ENCODE measurements around the gene NAV2.

NAV2 gene

GRCh38 chr11:19992162-19992561, 279.5 kb downstream of the NAV2 start:
- in situ Hi-C loops (cut with MboI; ENCODE audit: low pct_unique_long_range_greater_than_20kb, low sequenced_read_pairs, unreplicated experiment) = no loop called here

GRCh38 chr11:19992998-19993397, 280.4 kb downstream of the NAV2 start:
- TF ChIP-seq, protein P1, sequence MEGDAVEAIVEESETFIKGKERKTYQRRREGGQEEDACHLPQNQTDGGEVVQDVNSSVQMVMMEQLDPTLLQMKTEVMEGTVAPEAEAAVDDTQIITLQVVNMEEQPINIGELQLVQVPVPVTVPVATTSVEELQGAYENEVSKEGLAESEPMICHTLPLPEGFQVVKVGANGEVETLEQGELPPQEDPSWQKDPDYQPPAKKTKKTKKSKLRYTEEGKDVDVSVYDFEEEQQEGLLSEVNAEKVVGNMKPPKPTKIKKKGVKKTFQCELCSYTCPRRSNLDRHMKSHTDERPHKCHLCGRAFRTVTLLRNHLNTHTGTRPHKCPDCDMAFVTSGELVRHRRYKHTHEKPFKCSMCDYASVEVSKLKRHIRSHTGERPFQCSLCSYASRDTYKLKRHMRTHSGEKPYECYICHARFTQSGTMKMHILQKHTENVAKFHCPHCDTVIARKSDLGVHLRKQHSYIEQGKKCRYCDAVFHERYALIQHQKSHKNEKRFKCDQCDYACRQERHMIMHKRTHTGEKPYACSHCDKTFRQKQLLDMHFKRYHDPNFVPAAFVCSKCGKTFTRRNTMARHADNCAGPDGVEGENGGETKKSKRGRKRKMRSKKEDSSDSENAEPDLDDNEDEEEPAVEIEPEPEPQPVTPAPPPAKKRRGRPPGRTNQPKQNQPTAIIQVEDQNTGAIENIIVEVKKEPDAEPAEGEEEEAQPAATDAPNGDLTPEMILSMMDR (IDR thresholded peaks at IDR 0.05; ENCODE audit: extremely low read depth, insufficient read depth, missing control alignments) = no peak
- in situ Hi-C loops (cut with MboI; ENCODE audit: low pct_unique_long_range_greater_than_20kb, low sequenced_read_pairs, unreplicated experiment) = no loop called here

More at GRCh38 chr11:19992162-19992561, 279.5 kb downstream of the NAV2 start:
- no peak for DNase-seq (ENCODE audit: low spot score)
- TF ChIP-seq, protein P1 (IDR thresholded peaks at IDR 0.05; ENCODE audit: extremely low read depth, insufficient read depth, missing control alignments) = no peak

GRCh38 chr11:19994672-19995071, 282.0 kb downstream of the NAV2 start:
- TF ChIP-seq, protein P1 (IDR thresholded peaks at IDR 0.05; ENCODE audit: extremely low read depth, insufficient read depth, missing control alignments) = no peak
- in situ Hi-C loops (cut with MboI; ENCODE audit: low pct_unique_long_range_greater_than_20kb, low sequenced_read_pairs, unreplicated experiment) = no loop called here
- no peak for DNase-seq (ENCODE audit: low spot score)

More at GRCh38 chr11:19992998-19993397, 280.4 kb downstream of the NAV2 start:
- no peak for DNase-seq (ENCODE audit: low spot score)

DNA sequence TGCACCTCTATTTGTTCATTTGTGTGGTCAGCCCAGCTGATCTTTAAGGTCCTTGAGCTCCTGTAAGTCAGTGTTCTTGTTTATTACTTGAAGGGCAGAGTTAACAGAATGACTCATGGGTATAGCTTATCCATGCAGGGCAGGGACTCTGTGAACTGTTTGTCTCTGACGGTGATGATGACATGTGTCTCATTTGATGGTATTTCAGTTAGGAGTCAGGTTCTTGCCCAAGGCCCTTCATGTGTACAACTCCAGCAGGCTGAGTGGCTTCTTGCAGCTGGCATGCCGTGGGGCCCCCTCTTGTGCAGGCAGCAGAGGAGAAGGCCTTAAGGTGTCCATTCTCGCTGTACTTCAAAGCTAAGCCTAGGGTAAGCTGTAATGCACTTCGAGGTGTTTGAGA, 282.5 kb downstream of the NAV2 start:
- TF ChIP-seq, protein P1 (IDR thresholded peaks at IDR 0.05; ENCODE audit: extremely low read depth, insufficient read depth, missing control alignments) = no peak
- in situ Hi-C loops (cut with MboI; ENCODE audit: low pct_unique_long_range_greater_than_20kb, low sequenced_read_pairs, unreplicated experiment) = no loop called here
- no peak for DNase-seq (ENCODE audit: low spot score)

DNA sequence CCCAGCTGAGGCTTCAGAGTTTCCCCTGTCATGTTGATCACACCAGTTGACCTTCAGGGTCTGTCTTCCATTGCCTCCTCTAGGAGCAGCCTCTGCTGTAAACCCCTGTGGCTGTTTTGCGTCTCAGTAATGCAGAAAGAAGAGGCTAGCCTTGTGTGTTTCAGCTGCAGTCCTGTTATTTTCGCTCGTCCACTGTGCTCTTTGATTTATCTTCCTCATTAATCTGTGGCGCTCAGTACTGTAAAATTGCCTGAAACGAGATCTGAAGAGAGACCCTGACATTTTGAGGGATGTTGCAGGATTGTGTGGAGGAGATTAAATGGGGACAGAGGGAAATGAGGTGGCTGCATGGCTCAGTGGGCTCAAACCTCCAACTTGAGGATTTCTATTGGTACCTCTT, 283.9 kb downstream of the NAV2 start:
- DNase-seq (ENCODE audit: low spot score) = no peak
- TF ChIP-seq, protein P1 (IDR thresholded peaks at IDR 0.05; ENCODE audit: extremely low read depth, insufficient read depth, missing control alignments) = no peak
- in situ Hi-C loops (cut with MboI; ENCODE audit: low pct_unique_long_range_greater_than_20kb, low sequenced_read_pairs, unreplicated experiment) = no loop called here

DNA sequence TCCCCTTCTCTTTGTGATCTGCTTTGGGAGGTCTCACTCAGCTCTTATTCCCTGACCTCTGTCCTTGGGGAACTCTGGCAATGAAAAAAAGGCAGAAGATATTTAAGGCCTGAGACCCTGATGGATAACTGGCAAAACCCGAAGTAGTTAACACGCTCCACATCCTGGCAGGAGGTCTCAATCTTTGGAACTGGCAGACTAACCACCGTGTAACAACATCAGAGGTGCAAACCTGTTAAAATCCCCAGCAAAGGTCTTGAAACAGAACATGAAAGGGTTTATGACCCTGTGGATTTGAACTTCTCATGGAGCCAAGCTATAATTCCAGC, 287.3 kb downstream of the NAV2 start:
- in situ Hi-C loops (cut with MboI; ENCODE audit: low pct_unique_long_range_greater_than_20kb, low sequenced_read_pairs, unreplicated experiment) = no loop called here
- TF ChIP-seq, protein P1 (IDR thresholded peaks at IDR 0.05; ENCODE audit: extremely low read depth, insufficient read depth, missing control alignments) = no peak
- no peak for DNase-seq (ENCODE audit: low spot score)

Data from GM13977 (cell line).